Neural progenitor cell (in vitro differentiated cells): ENCODE results near the gene DCC. TPM values are rescaled to one million over a fixed set of nuclear protein-coding genes. Genes with fewer than 3 reads are reported as not detected.

Experiments used
- DNase-seq: peaks from one replicate; pipeline ENCODE4 v3.0.0-alpha.2; 2016; ENCODE audit warnings: low spot score
- H2AFZ ChIP-seq: fragments of 200-600 bp; sonication (generic); replicated peaks from 2 replicates; pipeline ENCODE4 v1.6.1; 2016; ENCODE audit warnings: antibody characterized with exemption
- H3F3A ChIP-seq: fragments of 200-600 bp; sonication (generic); 2 replicates; pipeline ENCODE4 v1.6.1; 2016; ENCODE audit warnings: antibody characterized with exemption, low read depth
- H3K27ac ChIP-seq: fragments of 200-600 bp; sonication (generic); 2 replicates; pipeline ENCODE4 v1.5.1; 2016; ENCODE audit warnings: mild to moderate bottlenecking
- H3K27me3 ChIP-seq: fragments of 200-600 bp; sonication (generic); 2 replicates; pipeline ENCODE4 v1.6.1; 2016; ENCODE audit warnings: mild to moderate bottlenecking, moderate library complexity
- H3K36me3 ChIP-seq: fragments of 200-600 bp; sonication (generic); 2 replicates; pipeline ENCODE4 v1.5.1; 2016
- H3K4me1 ChIP-seq: fragments of 200-600 bp; sonication (generic); 2 replicates; pipeline ENCODE4 v1.6.1; 2016; ENCODE audit warnings: mixed run types
- H3K4me2 ChIP-seq: fragments of 200-600 bp; sonication (generic); 2 replicates; pipeline ENCODE4 v1.6.1; 2016
- H3K4me3 ChIP-seq: fragments of 200-600 bp; sonication (generic); 2 replicates; pipeline ENCODE4 v1.5.1; 2016
- H3K79me2 ChIP-seq: fragments of 200-600 bp; sonication (generic); 2 replicates; pipeline ENCODE4 v1.6.1; 2016; ENCODE audit warnings: low read depth
- H3K9ac ChIP-seq: fragments of 200-600 bp; sonication (generic); 2 replicates; pipeline ENCODE4 v1.6.1; 2016
- H3K9me3 ChIP-seq: fragments of 200-600 bp; sonication (generic); 2 replicates; pipeline ENCODE4 v1.5.1; 2016; ENCODE audit warnings: low read depth
- H4K20me1 ChIP-seq: fragments of 200-600 bp; sonication (generic); 2 replicates; pipeline ENCODE4 v1.6.1; 2016; ENCODE audit warnings: low read depth
- H3K27ac Mint-ChIP-seq: 3 replicates; pipeline ENCODE4 v1.8.0; 2021; ENCODE audit warnings: mixed read lengths
- H3K27me3 Mint-ChIP-seq: 2 replicates; pipeline ENCODE4 v1.8.0; 2022; ENCODE audit warnings: low read depth, mild to moderate bottlenecking, inconsistent platforms, moderate library complexity, mixed read lengths; ENCODE audit not compliant: insufficient read depth
- H3K36me3 Mint-ChIP-seq: 3 replicates; pipeline ENCODE4 v1.8.0; 2021; ENCODE audit warnings: mixed read lengths
- H3K4me1 Mint-ChIP-seq: 3 replicates; pipeline ENCODE4 v1.8.0; 2021; ENCODE audit warnings: mixed read lengths
- H3K4me3 Mint-ChIP-seq: 3 replicates; pipeline ENCODE4 v1.8.0; 2021; ENCODE audit warnings: mild to moderate bottlenecking, moderate library complexity, mixed read lengths
- H3K9me3 Mint-ChIP-seq: 3 replicates; pipeline ENCODE4 v1.8.0; 2020; ENCODE audit warnings: mixed read lengths
- EZH2 ChIP-seq: fragments of 200-600 bp; sonication (generic); IDR thresholded peaks from 2 replicates; pipeline ENCODE4 v1.6.1; 2017; ENCODE audit warnings: antibody characterized with exemption, mild to moderate bottlenecking, moderate library complexity
- EZH2phosphoT487 ChIP-seq: fragments of 200-600 bp; sonication (generic); IDR thresholded peaks from 2 replicates; pipeline ENCODE4 v1.6.1; 2017; ENCODE audit warnings: antibody characterized with exemption
- total RNA-seq: library from RNA; depleted of rRNA; stranded (reverse); fragments of >200 nt; gene quantifications from 2 replicates; pipeline ENCODE4 v1.2.3, GENCODE V29; 2015; ENCODE audit warnings: low replicate concordance
- TF ChIP-seq, protein P1 (sequence below): fragments of 200-600 bp; sonication (generic); IDR thresholded peaks from 2 replicates; pipeline ENCODE4 v1.5.1; 2017; ENCODE audit warnings: antibody characterized with exemption, mild to moderate bottlenecking

The DCC gene
- total RNA-seq, 1 donor from 2014 or later, result 0.41 TPM

DNA sequence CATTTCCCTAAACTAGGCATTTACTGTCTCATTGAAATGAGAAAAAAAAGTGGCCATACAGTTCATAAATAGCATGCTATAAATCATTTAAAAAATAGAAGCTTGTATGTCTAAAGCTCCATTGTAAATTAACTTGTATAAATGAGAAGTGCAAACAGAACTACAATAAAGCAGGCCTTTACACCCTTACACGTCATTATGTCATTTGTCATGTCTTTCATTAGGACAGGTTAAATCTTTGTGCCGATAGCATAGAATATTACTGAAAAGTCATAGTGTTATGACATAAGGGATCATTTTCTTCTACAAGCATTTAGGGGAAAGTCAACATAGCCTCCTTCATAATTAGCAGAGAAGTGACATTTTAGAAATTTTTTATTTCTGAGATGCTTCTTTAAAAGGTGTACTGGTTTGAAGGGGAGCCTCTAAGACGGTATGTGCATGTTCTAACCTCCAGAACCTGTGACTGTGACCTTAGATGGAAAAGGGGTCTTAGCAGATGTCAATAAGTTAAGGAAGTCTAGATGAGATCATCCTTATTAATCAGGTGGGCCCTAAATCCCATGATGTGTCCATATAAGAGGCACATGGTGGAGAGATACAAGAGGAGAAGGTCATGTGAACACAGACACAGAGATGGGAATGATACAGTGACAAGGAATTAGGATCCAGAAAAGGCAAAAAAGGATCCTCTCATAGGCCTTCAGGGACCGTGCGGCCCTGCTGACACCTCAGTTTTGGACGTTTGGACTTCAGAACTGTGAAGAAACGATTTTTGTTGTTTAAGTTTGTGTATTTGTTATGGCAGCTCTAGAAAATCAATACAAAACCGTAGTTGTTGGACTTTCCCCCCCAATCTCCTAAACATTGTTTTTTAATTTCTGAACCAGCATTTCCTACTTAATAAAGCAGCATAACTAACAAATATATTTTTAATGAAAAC, 1020.8 kb downstream of the DCC start:
- no peak for DNase-seq
- no peaks in the 10 kb centered on the region for H3K36me3 Mint-ChIP-seq
- H3F3A ChIP-seq, result no peaks in the 10 kb centered on the region
- H3K9me3 ChIP-seq, result no peaks in the 10 kb centered on the region
- no peak overlapping the region for H3K4me2 ChIP-seq
- no peaks in the 10 kb centered on the region for H3K4me1 Mint-ChIP-seq
- no peak overlapping the region for H3K9ac ChIP-seq
- no peak overlapping the region for H3K4me3 ChIP-seq
- H3K9me3 Mint-ChIP-seq, result no peaks in the 10 kb centered on the region
- no peaks in the 10 kb centered on the region for H3K36me3 ChIP-seq
- no peak overlapping the region for H3K4me3 Mint-ChIP-seq
- TF ChIP-seq, protein P1, sequence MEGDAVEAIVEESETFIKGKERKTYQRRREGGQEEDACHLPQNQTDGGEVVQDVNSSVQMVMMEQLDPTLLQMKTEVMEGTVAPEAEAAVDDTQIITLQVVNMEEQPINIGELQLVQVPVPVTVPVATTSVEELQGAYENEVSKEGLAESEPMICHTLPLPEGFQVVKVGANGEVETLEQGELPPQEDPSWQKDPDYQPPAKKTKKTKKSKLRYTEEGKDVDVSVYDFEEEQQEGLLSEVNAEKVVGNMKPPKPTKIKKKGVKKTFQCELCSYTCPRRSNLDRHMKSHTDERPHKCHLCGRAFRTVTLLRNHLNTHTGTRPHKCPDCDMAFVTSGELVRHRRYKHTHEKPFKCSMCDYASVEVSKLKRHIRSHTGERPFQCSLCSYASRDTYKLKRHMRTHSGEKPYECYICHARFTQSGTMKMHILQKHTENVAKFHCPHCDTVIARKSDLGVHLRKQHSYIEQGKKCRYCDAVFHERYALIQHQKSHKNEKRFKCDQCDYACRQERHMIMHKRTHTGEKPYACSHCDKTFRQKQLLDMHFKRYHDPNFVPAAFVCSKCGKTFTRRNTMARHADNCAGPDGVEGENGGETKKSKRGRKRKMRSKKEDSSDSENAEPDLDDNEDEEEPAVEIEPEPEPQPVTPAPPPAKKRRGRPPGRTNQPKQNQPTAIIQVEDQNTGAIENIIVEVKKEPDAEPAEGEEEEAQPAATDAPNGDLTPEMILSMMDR, result no peak
- TF ChIP-seq EZH2phosphoT487, result no peak
- no peak for TF ChIP-seq EZH2
- no peaks in the 10 kb centered on the region for H3K27me3 ChIP-seq
- H3K79me2 ChIP-seq, result no peaks in the 10 kb centered on the region
- no peaks in the 10 kb centered on the region for H4K20me1 ChIP-seq
- no peak overlapping the region for H3K27ac Mint-ChIP-seq
- no peaks in the 10 kb centered on the region for H3K27me3 Mint-ChIP-seq
- H3K4me1 ChIP-seq, result no peaks in the 10 kb centered on the region
- no peak overlapping the region for H2AFZ ChIP-seq
- no peak overlapping the region for H3K27ac ChIP-seq

GRCh38 chr18:53375621-53376020, 1035.6 kb downstream of the DCC start:
- H3K27ac ChIP-seq, result no peak overlapping the region
- no peak overlapping the region for H3K27ac Mint-ChIP-seq
- no peaks in the 10 kb centered on the region for H3K27me3 Mint-ChIP-seq
- no peak overlapping the region for H3K4me3 Mint-ChIP-seq
- H3K4me1 ChIP-seq, result peaks cover 23% of the 10 kb centered on the region
- no peak overlapping the region for H3K4me3 ChIP-seq
- TF ChIP-seq, protein P1, result no peak
- no peak for TF ChIP-seq EZH2phosphoT487
- TF ChIP-seq EZH2, result no peak
- no peak overlapping the region for H3K9ac ChIP-seq
- H3F3A ChIP-seq, result peaks cover 4% of the 10 kb centered on the region
- no peak for DNase-seq
- peaks cover 8% of the 10 kb centered on the region for H3K4me1 Mint-ChIP-seq
- H3K4me2 ChIP-seq, result no peak overlapping the region
- no peaks in the 10 kb centered on the region for H3K27me3 ChIP-seq
- peaks cover 11% of the 10 kb centered on the region for H3K36me3 Mint-ChIP-seq
- no peak overlapping the region for H2AFZ ChIP-seq
- H3K79me2 ChIP-seq, result no peaks in the 10 kb centered on the region
- H3K9me3 Mint-ChIP-seq, result peaks cover 8% of the 10 kb centered on the region
- H3K9me3 ChIP-seq, result no peaks in the 10 kb centered on the region
- no peaks in the 10 kb centered on the region for H4K20me1 ChIP-seq
- no peaks in the 10 kb centered on the region for H3K36me3 ChIP-seq

DNA sequence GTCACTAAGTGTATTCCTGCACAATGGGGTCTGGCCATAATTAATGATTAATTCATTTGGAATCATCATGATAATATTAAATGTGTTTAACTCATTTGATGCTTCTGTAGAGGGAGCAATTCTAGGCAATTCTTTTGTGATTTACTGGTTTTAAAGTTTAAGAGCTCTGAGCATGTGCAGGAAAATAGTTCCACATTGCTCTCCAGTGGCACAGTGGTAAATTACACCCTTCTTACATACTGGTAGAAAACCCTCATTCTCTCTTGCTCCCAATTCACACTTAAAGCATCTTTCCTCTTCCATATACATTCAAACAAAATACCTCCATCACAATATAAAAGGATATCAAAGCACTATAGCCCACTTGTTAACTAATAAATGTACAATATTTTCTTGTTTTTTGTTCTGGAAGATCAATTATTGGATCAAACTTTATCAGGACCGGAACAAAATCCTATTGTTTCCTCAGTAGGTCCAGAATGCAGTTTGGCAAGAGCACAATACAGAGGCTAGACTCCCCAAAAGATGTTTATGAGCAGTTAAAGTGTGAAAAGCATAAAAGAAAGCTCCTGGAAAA, 1040.2 kb downstream of the DCC start:
- Mint-ChIP-seq H3K9me3 (peaks cover 6% of the 10 kb centered on the region), H3K27ac (no peak overlapping the region), H3K36me3 (peaks cover 11% of the 10 kb centered on the region), H3K27me3 (no peaks in the 10 kb centered on the region), H3K4me3 (no peak overlapping the region), H3K4me1 (peaks cover 6% of the 10 kb centered on the region)
- Histone ChIP-seq H3K4me1 (peaks cover 18% of the 10 kb centered on the region), H4K20me1 (no peaks in the 10 kb centered on the region), H3K4me3 (no peak overlapping the region), H3K4me2 (no peak overlapping the region), H3K79me2 (no peaks in the 10 kb centered on the region), H3K27ac (no peak overlapping the region), H3K27me3 (no peaks in the 10 kb centered on the region), H3K9ac (no peak overlapping the region), H3F3A (peaks cover 4% of the 10 kb centered on the region), H3K36me3 (no peaks in the 10 kb centered on the region), H3K9me3 (no peaks in the 10 kb centered on the region), H2AFZ (peak overlapping the region; percentile 47)
- TF ChIP-seq EZH2 (no peak), EZH2phosphoT487 (no peak)
- TF ChIP-seq, protein P1, result peak; percentile 67
- DNase-seq, result peak; percentile 57
